Measurements from ENCODE around the gene RASGEF1C.

RASGEF1C gene

GRCh38 chr5:180209137-180209581, at the start of gene RASGEF1C:
Gene RASGEF1C (minus strand): TSS chr5:180209211. CDS start chr5:180138052, 71,159 bp downstream.
- DNase-seq (ENCODE audit: low read depth in 2 of 2): no peak

GRCh38 chr5:180253036-180253824, 44.2 kb upstream of the RASGEF1C start:
- DNase-seq (ENCODE audit: low read depth in 2 of 2): no peak

- no peak for DNase-seq (ENCODE audit: low read depth in 2 of 2)
Observed at GRCh38 chr5:180251887-180252286, 42.9 kb upstream of the RASGEF1C start.

GRCh38 chr5:180251141-180251540, 42.1 kb upstream of the RASGEF1C start:
- DNase-seq (ENCODE audit: low read depth in 2 of 2): no peak

GRCh38 chr5:180250329-180250728, 41.3 kb upstream of the RASGEF1C start:
- no peak for DNase-seq (ENCODE audit: low read depth in 2 of 2)

GRCh38 chr5:180241600-180241999, 32.6 kb upstream of the RASGEF1C start:
- no peak for DNase-seq (ENCODE audit: low read depth in 2 of 2)

GRCh38 chr5:180238631-180239030, 29.6 kb upstream of the RASGEF1C start:
- DNase-seq (ENCODE audit: low read depth in 2 of 2): no peak

GRCh38 chr5:180235846-180236245, 26.8 kb upstream of the RASGEF1C start:
- DNase-seq (ENCODE audit: low read depth in 2 of 2): no peak

- no peak for DNase-seq (ENCODE audit: low read depth in 2 of 2)
Observed at GRCh38 chr5:180235077-180235476, 26.1 kb upstream of the RASGEF1C start.

- DNase-seq (ENCODE audit: low read depth in 2 of 2): no peak
Observed at GRCh38 chr5:180234271-180234670, 25.3 kb upstream of the RASGEF1C start.

- DNase-seq (ENCODE audit: low read depth in 2 of 2): no peak
Observed at GRCh38 chr5:180233729-180234128, 24.7 kb upstream of the RASGEF1C start.

- DNase-seq (ENCODE audit: low read depth in 2 of 2): no peak
Observed at GRCh38 chr5:180230017-180230416, 21.0 kb upstream of the RASGEF1C start.

- DNase-seq (ENCODE audit: low read depth in 2 of 2): no peak
Observed at GRCh38 chr5:180222056-180222455, 13.0 kb upstream of the RASGEF1C start.

GRCh38 chr5:180217797-180218196, 8.8 kb upstream of the RASGEF1C start:
- DNase-seq (ENCODE audit: low read depth in 2 of 2): no peak

GRCh38 chr5:180216646-180217171, 7.7 kb upstream of the RASGEF1C start:
- DNase-seq (ENCODE audit: low read depth in 2 of 2): no peak

GRCh38 chr5:180215783-180216630, 7.0 kb upstream of the RASGEF1C start:
- no peak for DNase-seq (ENCODE audit: low read depth in 2 of 2)

GRCh38 chr5:180214870-180215770, 6.1 kb upstream of the RASGEF1C start:
- no peak for DNase-seq (ENCODE audit: low read depth in 2 of 2)

- no peak for DNase-seq (ENCODE audit: low read depth in 2 of 2)
Observed at GRCh38 chr5:180213657-180214207, 4.7 kb upstream of the RASGEF1C start.

GRCh38 chr5:180213256-180213600, 4.2 kb upstream of the RASGEF1C start:
- DNase-seq (ENCODE audit: low read depth in 2 of 2): no peak

GRCh38 chr5:180212363-180213255, 3.6 kb upstream of the RASGEF1C start:
- DNase-seq (ENCODE audit: low read depth in 2 of 2): no peak

- no peak for DNase-seq (ENCODE audit: low read depth in 2 of 2)
Observed at GRCh38 chr5:180211761-180212035, 2.7 kb upstream of the RASGEF1C start.

Measured in activated CD8-positive, alpha-beta memory T cell treated with anti-CD3 and anti-CD28 coated beads for 4 hours (primary cell).